ENCODE results near the gene EIF2AK3. TPM values are rescaled to one million over a fixed set of nuclear protein-coding genes. Genes with fewer than 3 reads are reported as not detected.

The EIF2AK3 gene
- total and polyA plus RNA-seq, 2 of the 13 experiments (the other 11 are each of a cell fraction or from before 2014, with no cell fraction given), result 10.3 to 30.6 TPM

GRCh38 chr2:88607416-88607815, 19.8 kb downstream of the EIF2AK3 start:
- peaks cover 13% of the 10 kb centered on the region for H3K79me2 ChIP-seq (ENCODE audit: insufficient read depth, low read length)
- CTCF ChIA-PET (ENCODE audit: low intra/inter-chr PET ratio, low total read pairs), result no interaction called here
- peaks cover 2 to 19% of the 10 kb centered on the region in 2 experiments; a peak in 4 of 5 replicates for H3K36me3 ChIP-seq (replicated peaks in 1 of 2; ENCODE audit: control insufficient read depth in 1 of 2, insufficient read depth in 2 of 2, low read length in 2 of 2)
- no peaks in the 10 kb centered on the region for H3K9me3 ChIP-seq (ENCODE audit: low read length)
- no peaks in the 10 kb centered on the region for H3K27me3 ChIP-seq (ENCODE audit: control insufficient read depth in 1 of 2, insufficient read depth in 2 of 2, low read length in 2 of 2)
- H3K4me2 ChIP-seq (ENCODE audit: low read depth, low read length), result no peak overlapping the region
- POLR2A ChIA-PET, result no interaction called here
- H3K27ac ChIP-seq (ENCODE audit: extremely low read length, insufficient read depth, low read length), result no peak overlapping the region
- no peaks in the 10 kb centered on the region; the same call in 1 of the 2 replicates for H4K20me1 ChIP-seq (ENCODE audit: insufficient read depth, low read length)
- H3K9ac ChIP-seq (ENCODE audit: insufficient read depth, low read depth, low read length), result no peak overlapping the region
- intact Hi-C loops (cut with micrococcal nuclease; ENCODE audit: unreplicated experiment) (no loop called here), in situ Hi-C loops (cut with HindIII; ENCODE audit: extremely low pct_ligation_motif_present, low pct_unique_long_range_greater_than_20kb) (no loop called here)
- H2AFZ ChIP-seq (ENCODE audit: low read length), result no peak overlapping the region
- H3K4me1 ChIP-seq (ENCODE audit: insufficient read depth, low read length), result no peaks in the 10 kb centered on the region
- ATAC-seq (no peak), DNase-seq (ENCODE audit: low spot score) (no peak), FAIRE-seq (no peak)
- TF ChIP-seq SOX13 (IDR thresholded peaks at IDR 0.05), result no peak
- TF ChIP-seq SOX13 (CRISPR knock-in tag; conservative IDR thresholded peaks at IDR 0.05 in 1 of 2, IDR thresholded peaks at IDR 0.05 in 1 of 2), result no peak
- no peak for TF ChIP-seq ARNTL (CRISPR knock-in tag; IDR thresholded peaks at IDR 0.05)
- no peak for TF ChIP-seq ZNF251 (CRISPR knock-in tag; IDR thresholded peaks at IDR 0.05)
- no peak for TF ChIP-seq GLI4 (CRISPR knock-in tag; IDR thresholded peaks at IDR 0.05; ENCODE audit: borderline replicate concordance)
- TF ChIP-seq, protein P1, sequence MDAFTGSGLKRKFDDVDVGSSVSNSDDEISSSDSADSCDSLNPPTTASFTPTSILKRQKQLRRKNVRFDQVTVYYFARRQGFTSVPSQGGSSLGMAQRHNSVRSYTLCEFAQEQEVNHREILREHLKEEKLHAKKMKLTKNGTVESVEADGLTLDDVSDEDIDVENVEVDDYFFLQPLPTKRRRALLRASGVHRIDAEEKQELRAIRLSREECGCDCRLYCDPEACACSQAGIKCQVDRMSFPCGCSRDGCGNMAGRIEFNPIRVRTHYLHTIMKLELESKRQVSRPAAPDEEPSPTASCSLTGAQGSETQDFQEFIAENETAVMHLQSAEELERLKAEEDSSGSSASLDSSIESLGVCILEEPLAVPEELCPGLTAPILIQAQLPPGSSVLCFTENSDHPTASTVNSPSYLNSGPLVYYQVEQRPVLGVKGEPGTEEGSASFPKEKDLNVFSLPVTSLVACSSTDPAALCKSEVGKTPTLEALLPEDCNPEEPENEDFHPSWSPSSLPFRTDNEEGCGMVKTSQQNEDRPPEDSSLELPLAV (CRISPR knock-in tag; conservative IDR thresholded peaks at IDR 0.05; ENCODE audit: low read depth), result no peak
- TF ChIP-seq ETV6 (CRISPR knock-in tag; conservative IDR thresholded peaks at IDR 0.05), result no peak
- TF ChIP-seq GATAD2A (CRISPR knock-in tag; IDR thresholded peaks at IDR 0.05), result no peak
- no peak for TF ChIP-seq MZF1 (CRISPR knock-in tag; IDR thresholded peaks at IDR 0.05; ENCODE audit: borderline replicate concordance)
- no peak for TF ChIP-seq ZNF792 (CRISPR knock-in tag; IDR thresholded peaks at IDR 0.05)
- TF ChIP-seq SOX5 (CRISPR knock-in tag; IDR thresholded peaks at IDR 0.05; ENCODE audit: borderline replicate concordance), result no peak
- no peak for TF ChIP-seq ZNF367 (CRISPR knock-in tag; IDR thresholded peaks at IDR 0.05; ENCODE audit: borderline replicate concordance)
- TF ChIP-seq ADNP (CRISPR knock-in tag; IDR thresholded peaks at IDR 0.05), result no peak
- TF ChIP-seq JUNB (CRISPR knock-in tag; IDR thresholded peaks at IDR 0.05; ENCODE audit: borderline replicate concordance), result no peak
- no peak for TF ChIP-seq NFE2L2 (IDR thresholded peaks at IDR 0.05; ENCODE audit: low read length)
- no peak overlapping the region for H3K4me3 ChIP-seq (replicated peaks in 1 of 3; ENCODE audit: insufficient read depth in 1 of 3, low read depth in 2 of 3, low read length in 3 of 3)
- no TSS peak for BruUV-seq (replicated peaks)
- 97% methylated on average over 2 of the region's 2 CpGs for WGBS (ENCODE audit: low lambda C conversion rate)
